Measurements from ENCODE around the gene APOBEC2.

Gene APOBEC2

DNA sequence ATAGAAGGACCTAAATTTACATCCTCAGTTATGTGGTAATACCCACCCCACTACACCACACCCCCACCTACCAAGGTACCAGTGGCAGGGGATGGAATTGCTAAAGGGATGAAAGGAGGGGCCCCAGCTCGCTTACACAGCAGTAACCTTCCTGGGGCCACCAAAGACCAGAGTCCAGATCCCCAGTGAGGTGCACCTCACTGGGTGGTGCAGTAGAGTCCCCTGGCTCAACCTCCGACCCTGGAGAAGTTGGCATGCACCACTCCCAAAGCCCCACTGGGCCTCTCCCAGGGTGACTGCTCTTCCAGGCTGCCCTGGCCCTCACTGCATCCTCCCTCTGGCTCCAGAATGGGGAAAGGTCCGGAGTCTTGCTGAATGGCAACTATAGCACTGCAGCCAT lies 14.8 kb upstream of the APOBEC2 start:
- no peak for DNase-seq

DNA sequence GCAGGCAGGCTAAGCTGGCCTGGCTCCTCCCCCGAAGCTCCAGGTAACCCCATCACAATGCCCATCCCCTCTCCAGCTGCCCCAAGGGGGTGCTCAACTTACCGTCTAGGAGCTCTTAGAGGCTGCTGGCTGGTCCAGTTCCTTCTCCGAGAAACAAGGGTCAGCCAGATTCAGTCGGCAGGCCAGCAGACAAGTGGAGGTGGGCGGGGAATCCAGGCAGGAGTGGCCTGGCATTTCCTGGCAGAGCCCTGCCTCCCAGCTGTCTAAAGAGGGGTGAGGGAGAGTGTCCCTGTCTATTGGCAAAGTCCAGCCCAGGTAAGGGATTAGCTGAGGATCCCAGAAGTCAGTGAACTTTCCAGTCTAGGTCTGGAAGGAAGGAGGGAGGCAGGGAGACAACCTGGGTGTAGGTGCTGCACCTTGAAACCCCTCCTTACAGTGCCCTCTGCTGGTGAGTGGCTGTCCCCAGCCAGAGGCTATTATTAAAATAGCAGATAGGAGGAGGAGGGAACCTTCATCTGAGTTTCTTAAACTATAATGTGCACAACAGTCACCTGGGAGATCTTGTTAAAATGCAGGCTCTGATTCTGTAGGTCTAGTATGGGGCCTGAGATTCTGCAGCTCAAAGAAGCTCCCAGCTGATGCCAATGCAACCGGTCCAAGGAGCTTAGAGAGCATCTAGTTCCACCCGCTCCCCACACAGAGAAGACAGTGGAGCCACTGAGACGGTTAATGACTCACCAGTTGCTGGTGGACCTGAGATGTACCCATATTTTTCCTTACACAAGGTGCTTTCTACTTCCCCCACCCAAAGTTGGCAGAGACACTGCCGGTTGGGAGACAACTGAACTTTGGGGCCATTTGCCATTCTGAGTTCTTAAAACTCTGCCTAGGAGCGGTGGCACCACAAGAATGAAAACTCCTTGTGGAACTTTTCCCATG lies 13.7 kb upstream of the APOBEC2 start, which contains the start of gene UNC5CL:
UNC5CL (minus strand) TSS at position 162 of the 939 bp plus-strand sequence. CDS start 4,147 bp downstream, outside the sequence.
- DNase-seq: peak; percentile 17 to 49 (median 32)

DNA sequence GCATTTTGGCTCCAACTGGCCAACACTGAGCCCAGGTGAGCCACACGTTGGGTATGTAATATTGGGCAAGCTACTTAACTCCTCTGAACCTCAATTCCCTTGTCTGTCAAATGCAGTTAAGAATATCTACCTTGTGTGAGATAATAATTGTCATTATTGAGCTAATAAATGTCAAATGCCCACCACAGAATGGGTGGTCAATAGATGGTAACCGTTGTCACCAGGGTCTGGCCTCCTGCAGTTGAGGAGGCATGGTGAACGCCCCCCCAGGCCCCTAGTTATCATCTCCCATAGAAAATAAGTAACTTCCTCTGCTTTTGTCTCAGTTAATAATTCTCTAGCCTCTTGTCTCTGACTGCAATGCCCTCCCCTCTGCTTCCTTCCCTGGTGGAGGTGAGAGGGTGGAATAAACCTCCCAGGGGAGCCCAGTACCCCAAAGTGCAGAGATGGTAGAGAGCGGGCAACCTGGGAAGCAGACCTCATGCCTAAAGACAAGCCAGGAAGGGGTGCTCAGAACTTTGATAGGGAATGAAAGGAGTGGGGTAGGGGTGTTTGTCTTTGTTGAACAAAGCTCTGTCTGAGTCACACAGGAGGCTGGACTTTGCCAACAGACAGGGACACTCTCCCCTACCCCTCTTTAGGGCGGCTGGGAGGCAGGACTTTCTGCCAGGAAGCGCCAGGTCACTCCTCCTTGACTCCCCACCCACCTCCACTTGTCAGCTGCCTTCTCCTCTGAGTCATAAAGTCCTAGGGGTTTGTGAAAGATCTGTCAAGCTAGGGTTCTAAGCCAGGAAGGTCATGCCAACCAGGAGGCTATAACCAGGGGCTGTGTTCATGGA lies 12.7 kb upstream of the APOBEC2 start:
- DNase-seq: peak in 1 of 5 donors; percentile 8

DNA sequence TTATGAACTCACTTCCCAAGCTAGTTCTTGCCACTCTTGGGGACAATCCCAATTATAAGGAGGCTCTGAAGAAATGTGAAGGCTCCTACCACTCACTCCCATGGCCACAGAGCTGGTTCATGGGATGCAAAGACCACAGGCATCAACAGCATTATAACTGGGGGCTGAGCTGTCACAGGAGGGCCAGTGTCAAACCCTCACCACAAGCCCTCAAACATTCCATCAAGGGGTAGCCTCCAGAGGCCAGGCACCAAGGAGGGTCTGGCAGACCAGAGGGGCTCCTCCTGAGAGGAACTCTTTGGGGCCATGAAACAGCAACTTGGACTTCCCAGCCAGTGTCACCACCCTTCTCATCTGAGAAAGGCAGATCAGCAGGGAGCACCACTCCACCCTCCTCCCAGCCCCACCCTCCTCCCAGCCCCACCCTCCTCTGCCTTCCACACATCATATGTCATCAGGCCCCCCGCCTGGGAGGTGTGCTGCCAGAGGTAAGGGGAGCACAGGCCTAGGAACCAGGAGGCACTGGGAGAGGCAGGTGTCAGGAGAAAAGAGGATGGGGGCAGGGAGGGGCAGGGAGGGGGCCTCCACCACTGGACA lies 12.0 kb upstream of the APOBEC2 start:
- no peak for DNase-seq

- DNase-seq: no peak
These were observed 10.6 kb upstream of the APOBEC2 start, which contains the start of gene TSPO2 for GRCh38 chr6:41042226-41043055. TSPO2 (plus strand) TSS chr6:41042467; CDS start chr6:41042986, 519 bp downstream.

GRCh38 chr6:41043151-41043550 lies 9.9 kb upstream of the APOBEC2 start:
- no peak for DNase-seq

- DNase-seq: no peak
These were observed 7.3 kb upstream of the APOBEC2 start for GRCh38 chr6:41045664-41046063.

DNA sequence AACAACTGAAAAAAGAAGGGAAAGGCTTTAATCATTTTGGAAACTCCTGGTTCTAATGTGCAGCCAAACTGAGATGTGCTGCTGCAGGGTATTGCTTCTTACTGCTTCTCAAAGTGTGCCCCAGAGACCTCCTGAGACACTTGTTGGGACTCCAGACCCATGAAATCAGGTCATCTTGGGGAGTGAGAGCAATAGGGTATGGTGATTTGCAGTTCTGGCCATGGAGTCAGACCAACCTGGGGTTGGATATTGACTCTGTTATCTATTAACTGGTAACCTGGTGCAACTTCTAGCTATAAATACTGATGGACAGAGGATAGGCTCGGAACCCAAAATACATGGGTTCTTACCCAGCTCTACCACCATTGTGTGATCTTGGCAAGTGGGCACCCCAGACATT lies 6.9 kb upstream of the APOBEC2 start:
- no peak for DNase-seq

DNA sequence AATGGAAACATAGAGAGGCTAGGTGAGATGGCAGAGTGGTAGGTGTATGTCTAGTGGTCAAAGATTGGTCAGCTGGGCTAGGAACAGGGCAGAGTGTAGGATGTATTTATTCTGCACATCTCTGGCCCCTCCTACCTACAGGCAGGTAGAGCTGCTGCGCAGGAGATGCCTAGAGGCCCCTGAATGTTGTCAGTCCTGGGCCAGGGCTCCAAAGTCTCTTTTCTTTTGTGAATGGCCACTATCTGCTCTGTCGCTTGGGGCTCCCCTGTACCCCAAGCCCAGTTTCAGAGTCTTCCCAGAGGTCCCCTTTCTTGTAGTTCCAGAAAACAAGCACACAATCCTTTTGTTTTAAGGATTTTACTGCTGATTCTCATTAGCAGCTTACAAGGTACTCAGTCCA lies 5.7 kb upstream of the APOBEC2 start:
- no peak for DNase-seq

GRCh38 chr6:41047745-41048732 lies 5.0 kb upstream of the APOBEC2 start:
- DNase-seq: no peak

DNA sequence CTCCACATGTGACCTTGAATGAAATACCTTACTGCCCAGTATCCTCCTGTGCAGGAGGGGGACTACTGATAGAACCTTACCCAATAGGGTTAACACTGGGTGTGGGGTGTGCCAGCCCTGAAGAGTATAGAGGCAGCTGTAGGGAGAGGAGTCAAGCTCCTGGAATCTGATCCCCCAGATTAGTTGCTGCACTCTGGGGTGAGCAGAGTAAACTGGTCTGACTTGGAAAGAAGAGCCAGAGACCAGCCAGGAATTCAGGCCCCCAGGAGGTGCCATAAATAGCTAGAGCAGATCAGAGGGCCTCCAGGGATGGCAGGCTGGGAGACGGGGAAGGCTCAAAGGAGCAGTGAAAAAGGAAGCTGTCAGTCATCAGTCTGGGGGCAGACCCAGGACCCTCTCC lies 3.5 kb upstream of the APOBEC2 start:
- DNase-seq: no peak

GRCh38 chr6:41049955-41050354 lies 3.0 kb upstream of the APOBEC2 start:
- DNase-seq: no peak

DNA sequence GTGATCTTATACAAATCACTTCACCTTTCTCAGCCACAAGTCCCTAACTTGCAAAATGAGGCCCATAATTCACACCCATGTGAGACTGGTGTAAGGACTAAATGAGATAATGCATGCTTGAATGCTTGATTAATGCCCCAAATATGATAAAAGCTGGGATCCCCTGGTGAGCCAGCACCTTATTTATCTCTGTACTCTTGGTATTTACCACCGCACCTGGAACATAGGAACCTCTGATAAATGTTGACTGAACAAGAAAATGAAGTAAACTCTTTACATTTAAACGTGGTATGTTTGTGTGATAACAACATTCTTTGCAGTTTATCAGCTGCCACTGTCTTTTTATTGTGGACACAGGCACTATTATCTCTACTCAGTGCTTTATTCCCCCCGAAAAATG lies 2.5 kb upstream of the APOBEC2 start:
- DNase-seq: no peak

DNA sequence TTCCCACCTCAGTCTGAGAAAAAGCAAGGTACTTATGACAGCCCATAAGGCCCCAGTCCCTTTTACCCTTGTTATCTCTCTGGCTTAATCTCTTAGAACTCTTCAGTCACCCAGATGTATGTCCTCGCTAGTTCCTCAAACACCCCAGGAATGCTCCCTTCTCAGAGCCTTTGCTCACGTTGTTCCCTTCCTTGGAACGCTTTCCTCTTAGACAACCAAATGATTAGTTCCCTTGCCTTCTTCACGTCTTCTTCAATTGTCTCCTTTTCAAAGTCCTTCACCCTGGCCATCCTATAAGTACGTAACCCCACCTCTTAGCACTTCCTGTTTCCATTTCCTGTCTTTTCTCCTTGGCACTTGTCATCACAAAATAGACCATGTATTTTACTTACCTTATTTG lies 1.1 kb upstream of the APOBEC2 start:
- peak in 1 of 5 donors; percentile 55 for DNase-seq

DNA sequence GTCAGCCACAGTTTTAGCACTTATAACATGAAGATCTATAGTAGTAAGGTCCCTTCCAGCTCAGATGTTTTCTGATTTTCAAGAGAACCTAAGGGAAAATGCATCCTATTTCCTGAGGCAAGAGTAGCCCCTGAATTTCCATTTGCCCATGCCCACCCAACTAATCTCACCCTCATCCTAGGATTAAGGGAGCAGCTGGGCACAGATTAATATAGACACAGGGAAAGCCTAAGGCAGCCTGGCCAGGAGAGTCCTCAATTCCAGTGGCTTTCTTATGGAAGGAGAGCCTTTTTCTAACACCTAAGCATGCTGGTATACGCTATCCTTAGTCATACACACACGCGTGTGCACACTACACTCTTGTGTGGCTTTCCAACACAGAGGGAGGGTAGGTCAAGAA lies 1.5 kb downstream of the APOBEC2 start:
- no peak for DNase-seq

GRCh38 chr6:41055149-41055548 lies 2.1 kb downstream of the APOBEC2 start:
- DNase-seq: no peak

GRCh38 chr6:41056768-41057490 lies 3.9 kb downstream of the APOBEC2 start:
- DNase-seq: no peak

DNA sequence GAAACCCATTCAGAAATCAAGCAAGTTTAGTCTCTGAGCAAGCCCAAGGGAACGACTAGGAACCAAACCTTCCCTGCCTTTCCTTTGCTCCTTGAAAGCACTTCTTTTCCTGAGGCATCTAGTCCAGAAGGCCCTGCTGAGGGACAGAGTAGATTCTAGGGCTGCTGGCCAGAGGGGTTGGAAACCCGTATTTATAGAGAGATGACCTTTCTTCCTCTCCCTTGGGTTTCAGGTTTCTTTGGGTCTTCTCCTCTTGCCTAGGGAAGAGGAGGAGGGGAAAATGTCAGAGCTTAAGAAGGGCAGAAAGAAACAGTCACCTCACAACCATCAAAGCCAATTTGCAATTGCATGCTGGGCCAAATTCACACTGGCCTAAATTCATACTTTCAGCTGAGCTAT lies 5.8 kb downstream of the APOBEC2 start:
- no peak for DNase-seq

- no peak for DNase-seq
These were observed 6.6 kb downstream of the APOBEC2 start for GRCh38 chr6:41059556-41059955.

DNA sequence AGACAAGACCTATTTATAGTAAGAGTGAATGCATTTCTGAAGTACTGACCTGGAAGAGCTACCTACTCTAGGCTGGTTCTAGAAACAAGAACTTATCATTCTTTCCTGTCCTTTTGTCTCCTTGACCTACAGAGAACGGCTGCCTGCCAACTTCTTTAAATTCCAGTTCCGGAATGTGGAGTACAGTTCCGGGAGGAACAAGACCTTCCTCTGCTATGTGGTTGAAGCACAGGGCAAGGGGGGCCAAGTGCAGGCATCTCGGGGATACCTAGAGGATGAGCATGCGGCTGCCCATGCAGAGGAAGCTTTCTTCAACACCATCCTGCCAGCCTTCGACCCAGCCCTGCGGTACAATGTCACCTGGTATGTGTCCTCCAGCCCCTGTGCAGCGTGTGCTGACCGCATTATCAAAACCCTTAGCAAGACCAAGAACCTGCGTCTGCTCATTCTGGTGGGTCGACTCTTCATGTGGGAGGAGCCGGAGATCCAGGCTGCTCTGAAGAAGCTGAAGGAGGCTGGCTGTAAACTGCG lies 8.3 kb downstream of the APOBEC2 start:
- DNase-seq: no peak

All from T-helper 1 cell (primary cell).